ENCODE data around the gene PAPSS1. TPM values are rescaled to one million over a fixed set of nuclear protein-coding genes. Genes with fewer than 3 reads are reported as not detected.

The PAPSS1 gene
- total RNA-seq, 1 donor from 2014 or later = 68.2 TPM

- no peak for ATAC-seq
- no peak overlapping the region for H3K27ac ChIP-seq
These were observed 141.7 kb downstream of the PAPSS1 start for GRCh38 chr4:107578321-107578720.

GRCh38 chr4:107577743-107578142 is 142.3 kb downstream of the PAPSS1 start:
- Histone ChIP-seq H3K36me3 (no peaks in the 10 kb centered on the region), H3K4me3 (no peak overlapping the region), H3K9me3 (no peaks in the 10 kb centered on the region), H3K4me1 (no peaks in the 10 kb centered on the region), H3K27ac (no peak overlapping the region), H3K27me3 (ENCODE audit: low read depth) (no peaks in the 10 kb centered on the region)
- ATAC-seq (no peak), DNase-seq (no peak)
- intact Hi-C loops (cut with DNase I) = no loop called here
- TF ChIP-seq CTCF (IDR thresholded peaks at IDR 0.05) = no peak

More at GRCh38 chr4:107578321-107578720, 141.7 kb downstream of the PAPSS1 start:
- H3K4me1 ChIP-seq = no peaks in the 10 kb centered on the region
- no peaks in the 10 kb centered on the region for H3K36me3 ChIP-seq
- no peak for DNase-seq
- no peak for TF ChIP-seq CTCF (IDR thresholded peaks at IDR 0.05)
- H3K27me3 ChIP-seq (ENCODE audit: low read depth) = no peaks in the 10 kb centered on the region
- H3K9me3 ChIP-seq = no peaks in the 10 kb centered on the region
- intact Hi-C loops (cut with DNase I) = no loop called here
- H3K4me3 ChIP-seq = no peak overlapping the region

- H3K9me3 ChIP-seq = no peaks in the 10 kb centered on the region
- no peak for TF ChIP-seq CTCF (IDR thresholded peaks at IDR 0.05)
- no peaks in the 10 kb centered on the region for H3K4me1 ChIP-seq
- no peak overlapping the region for H3K4me3 ChIP-seq
- ATAC-seq (no peak), DNase-seq (no peak)
- H3K27me3 ChIP-seq (ENCODE audit: low read depth) = no peaks in the 10 kb centered on the region
- no peak overlapping the region for H3K27ac ChIP-seq
- intact Hi-C loops (cut with DNase I) = no loop called here
- H3K36me3 ChIP-seq = no peaks in the 10 kb centered on the region
These were observed 144.8 kb downstream of the PAPSS1 start for GRCh38 chr4:107575243-107575642.

- TF ChIP-seq CTCF (IDR thresholded peaks at IDR 0.05) = no peak
- Histone ChIP-seq H3K27ac (no peak overlapping the region), H3K36me3 (no peaks in the 10 kb centered on the region), H3K27me3 (ENCODE audit: low read depth) (no peaks in the 10 kb centered on the region), H3K4me1 (no peaks in the 10 kb centered on the region), H3K9me3 (no peaks in the 10 kb centered on the region), H3K4me3 (no peak overlapping the region)
- DNase-seq = no peak
- intact Hi-C loops (cut with DNase I) = no loop called here
- no peak for ATAC-seq
These were observed 147.8 kb downstream of the PAPSS1 start for GRCh38 chr4:107572281-107572680.

GRCh38 chr4:107570952-107571351 is 149.1 kb downstream of the PAPSS1 start:
- no peaks in the 10 kb centered on the region for H3K36me3 ChIP-seq
- TF ChIP-seq CTCF (IDR thresholded peaks at IDR 0.05) = no peak
- H3K27ac ChIP-seq = no peak overlapping the region
- no peaks in the 10 kb centered on the region for H3K27me3 ChIP-seq (ENCODE audit: low read depth)
- no peaks in the 10 kb centered on the region for H3K4me1 ChIP-seq
- no peak overlapping the region for H3K4me3 ChIP-seq
- no peak for ATAC-seq
- intact Hi-C loops (cut with DNase I) = no loop called here
- no peak for DNase-seq
- H3K9me3 ChIP-seq = no peaks in the 10 kb centered on the region

GRCh38 chr4:107564326-107564725 is 155.7 kb downstream of the PAPSS1 start:
- no peak for DNase-seq
- intact Hi-C loops (cut with DNase I) = no loop called here
- no peak overlapping the region for H3K27ac ChIP-seq
- H3K9me3 ChIP-seq = no peaks in the 10 kb centered on the region
- no peak overlapping the region for H3K4me3 ChIP-seq
- no peaks in the 10 kb centered on the region for H3K27me3 ChIP-seq (ENCODE audit: low read depth)
- H3K4me1 ChIP-seq = no peaks in the 10 kb centered on the region
- no peaks in the 10 kb centered on the region for H3K36me3 ChIP-seq
- no peak for ATAC-seq
- TF ChIP-seq CTCF (IDR thresholded peaks at IDR 0.05) = no peak
